ENCODE data around the gene KRTAP9-1. TPM values are rescaled to one million over a fixed set of nuclear protein-coding genes. Genes with fewer than 3 reads are reported as not detected.
"Not testable (repeated sequence)": the region's sequence is repeated elsewhere in the genome, so short reads cannot be mapped to it uniquely, and the experiment has no call there.

KRTAP9-1 gene
- not detected in 2 replicates for total RNA-seq (2014; rRNA removed; shearing (Covaris generic))
- polyA plus RNA-seq (2016; fragmentation: Nextera tagmentation; extraction: Ambion mirVana) = not detected in 2 replicates
- long read RNA-seq = 0 reads

GRCh38 chr17:41189837-41190318, at the start of gene KRTAP9-1:
TSS of gene KRTAP9-1 (plus strand) at chr17:41189887. CDS start at chr17:41189887, 0 bp downstream.
- not testable (repeated sequence) for H3K27ac ChIP-seq (ENCODE audit: low read depth); H3K9me2 ChIP-seq (ENCODE audit: insufficient read depth); H3K27ac Mint-ChIP-seq; H3K4me2 ChIP-seq; H3K79me2 ChIP-seq (replicated peaks; ENCODE audit: insufficient read depth); H3K4me3 ChIP-seq; H3K36me3 Mint-ChIP-seq (ENCODE audit: low read depth); H3F3A ChIP-seq (replicated peaks; ENCODE audit: low read depth); H3K9me3 Mint-ChIP-seq; H3K27me3 ChIP-seq (ENCODE audit: insufficient read depth); H3K4me1 Mint-ChIP-seq; H3K4me1 ChIP-seq (ENCODE audit: insufficient read depth); ATAC-seq; H4K20me1 ChIP-seq (replicated peaks; ENCODE audit: insufficient read depth); H3K4me3 Mint-ChIP-seq; H3K27me3 Mint-ChIP-seq (ENCODE audit: insufficient read depth, low read depth, poor library complexity); DNase-seq (ENCODE audit: low spot score); H2AFZ ChIP-seq; H3K36me3 ChIP-seq (ENCODE audit: insufficient read depth)

GRCh38 chr17:41140360-41141131, 49.1 kb upstream of the KRTAP9-1 start, which contains the start of gene KRTAP4-6:
TSS of gene KRTAP4-6 (minus strand) at chr17:41140544. CDS start at chr17:41140487, 57 bp downstream.
- H3K36me3 ChIP-seq (ENCODE audit: insufficient read depth) = no peaks in the 10 kb centered on the region; the same call in 1 of the 2 replicates
- H3K36me3 Mint-ChIP-seq (ENCODE audit: low read depth) = peaks cover 28% of the 10 kb centered on the region
- ATAC-seq (no peak), DNase-seq (ENCODE audit: low spot score) (no peak)
- no peak within 1 kb of the TSS for H2AFZ ChIP-seq
- H3K79me2 ChIP-seq (replicated peaks; ENCODE audit: insufficient read depth) = no peaks in the 10 kb centered on the region
- H3F3A ChIP-seq (replicated peaks; ENCODE audit: low read depth) = no peaks in the 10 kb centered on the region
- no peaks in the 10 kb centered on the region for H4K20me1 ChIP-seq (replicated peaks; ENCODE audit: insufficient read depth)
- TF ChIP-seq ZNF331 (CRISPR knock-in tag; IDR thresholded peaks at IDR 0.05; ENCODE audit: low read depth) (no peak), NANOG (IDR thresholded peaks at IDR 0.05; ENCODE audit: borderline replicate concordance) (no peak), EZH2phosphoT487 (IDR thresholded peaks at IDR 0.05; ENCODE audit: unreplicated experiment) (no peak), CREB1 (CRISPR knock-in tag; IDR thresholded peaks at IDR 0.05; ENCODE audit: low read depth) (no peak)
- no peaks in the 10 kb centered on the region for H3K4me1 Mint-ChIP-seq
- no peaks in the 10 kb centered on the region for H3K27me3 Mint-ChIP-seq (ENCODE audit: insufficient read depth, low read depth, poor library complexity)
- H3K4me2 ChIP-seq = no peak within 1 kb of the TSS
- H3K9me3 Mint-ChIP-seq = peaks cover 42% of the 10 kb centered on the region
- H3K9me2 ChIP-seq (ENCODE audit: insufficient read depth) = 0 out of 2 replicates have a peak, but pooled peaks cover 3% of the 10 kb centered on the region
- H3K27me3 ChIP-seq (ENCODE audit: insufficient read depth) = no peaks in the 10 kb centered on the region
- H3K27ac ChIP-seq (ENCODE audit: low read depth) = no peak within 1 kb of the TSS
- H3K4me3 Mint-ChIP-seq = no peak within 1 kb of the TSS
- H3K4me3 ChIP-seq = no peak within 1 kb of the TSS
- H3K27ac Mint-ChIP-seq = no peak within 1 kb of the TSS; the same call in 1 of the 2 replicates
- no peaks in the 10 kb centered on the region for H3K4me1 ChIP-seq (ENCODE audit: insufficient read depth)

- H2AFZ ChIP-seq = no peak overlapping the region
- no peaks in the 10 kb centered on the region for H3K4me1 ChIP-seq (ENCODE audit: insufficient read depth)
- Mint-ChIP-seq H3K9me3 (peaks cover 42% of the 10 kb centered on the region), H3K27ac (no peak overlapping the region), H3K4me1 (no peaks in the 10 kb centered on the region), H3K4me3 (no peak overlapping the region), H3K36me3 (ENCODE audit: low read depth) (peaks cover 28% of the 10 kb centered on the region), H3K27me3 (ENCODE audit: insufficient read depth, low read depth, poor library complexity) (no peaks in the 10 kb centered on the region)
- ATAC-seq = no peak
- H4K20me1 ChIP-seq (replicated peaks; ENCODE audit: insufficient read depth) = no peaks in the 10 kb centered on the region
- no peaks in the 10 kb centered on the region; the same call in 1 of the 2 replicates for H3K36me3 ChIP-seq (ENCODE audit: insufficient read depth)
- TF ChIP-seq EZH2 (IDR thresholded peaks at IDR 0.05; ENCODE audit: low read depth, unreplicated experiment) = no peak
- no peak overlapping the region for H3K4me2 ChIP-seq
- no peaks in the 10 kb centered on the region for H3F3A ChIP-seq (replicated peaks; ENCODE audit: low read depth)
- no peak overlapping the region for H3K4me3 ChIP-seq
- no peak for DNase-seq (ENCODE audit: low spot score)
- H3K79me2 ChIP-seq (replicated peaks; ENCODE audit: insufficient read depth) = no peaks in the 10 kb centered on the region
- H3K9me2 ChIP-seq (ENCODE audit: insufficient read depth) = 0 out of 2 replicates have a peak, but pooled peaks cover 3% of the 10 kb centered on the region
- no peaks in the 10 kb centered on the region for H3K27me3 ChIP-seq (ENCODE audit: insufficient read depth)
- no peak overlapping the region for H3K27ac ChIP-seq (ENCODE audit: low read depth)
These were observed 48.3 kb upstream of the KRTAP9-1 start for GRCh38 chr17:41141361-41141760.

Data from GM23338 (cell line).